IMR-90 (cell line): ENCODE data around the gene SEC16B. TPM values are rescaled to one million over a fixed set of nuclear protein-coding genes. Genes with fewer than 3 reads are reported as not detected.

Source experiments
- ATAC-seq: fragments of 200-7000 bp; cut with Tn5 transposase; 2 replicates; pipeline ENCODE4 v1.9.1; 2020; ENCODE audit warnings: low read depth, mild to moderate bottlenecking, moderate library complexity
- BruUV-seq: library from RNA; stranded (reverse); fragments of 400-500 nt; replicated peaks from 2 replicates; lab custom pipeline; 2021; lab: Mats Ljungman, UMichigan
- CTCF ChIA-PET: fragments of 300-600 bp; formaldehyde crosslinking; extraction: SDS; loops from one replicate; lab custom pipeline; 2021; ENCODE audit warnings: antibody characterized with exemption; lab: Yijun Ruan, JAX
- POLR2A ChIA-PET: fragments of 300-600 bp; sonication (Branson Sonifier 250); formaldehyde crosslinking; loops from one replicate; lab custom pipeline; 2022; ENCODE audit warnings: antibody characterized with exemption; ENCODE audit not compliant: unreplicated experiment; lab: Charles Lee
- DNase-seq: peaks from one replicate; pipeline ENCODE4 v3.0.0; 2013
- H2AFZ ChIP-seq: replicated peaks from 2 replicates; pipeline ENCODE3; 2013; ENCODE audit warnings: low read length, mild to moderate bottlenecking; ENCODE audit not compliant: poor library complexity
- H2AK5ac ChIP-seq: 2 replicates; pipeline ENCODE4 v1.6.1; 2013; ENCODE audit warnings: low read depth, low read length, inconsistent platforms
- H2AK9ac ChIP-seq: replicated peaks from 2 replicates; pipeline ENCODE3; 2013; ENCODE audit warnings: mild to moderate bottlenecking, low read depth, low read length, moderate library complexity; ENCODE audit not compliant: poor library complexity
- H2BK120ac ChIP-seq: 2 replicates; pipeline ENCODE4 v1.6.1; 2013; ENCODE audit warnings: low read depth, low read length, inconsistent platforms
- H2BK15ac ChIP-seq: 3 replicates; pipeline ENCODE4 v1.6.1; 2013; ENCODE audit warnings: low read depth, low read length, inconsistent platforms
- H2BK20ac ChIP-seq: 2 replicates; pipeline ENCODE4 v1.6.1; 2013; ENCODE audit warnings: low read depth, mild to moderate bottlenecking, inconsistent platforms, low read length, moderate library complexity
- H2BK5ac ChIP-seq: 2 replicates; pipeline ENCODE4 v1.6.1; 2013; ENCODE audit warnings: mild to moderate bottlenecking, low read depth, low read length, inconsistent platforms; ENCODE audit not compliant: poor library complexity, severe bottlenecking
- H3K14ac ChIP-seq: replicated peaks from 2 replicates; pipeline ENCODE4 v1.6.1; 2013; ENCODE audit warnings: low read depth, low read length, inconsistent platforms
- H3K18ac ChIP-seq: 2 replicates; pipeline ENCODE4 v1.6.1; 2013; ENCODE audit warnings: low read depth, low read length, control low read depth
- H3K23ac ChIP-seq: 2 replicates; pipeline ENCODE4 v1.6.1; 2013; ENCODE audit warnings: low read depth, low read length, inconsistent platforms
- H3K27ac ChIP-seq: 2 replicates; pipeline ENCODE4 v1.5.1; 2013; ENCODE audit warnings: mild to moderate bottlenecking, control low read depth, low read length; ENCODE audit not compliant: insufficient read depth
- H3K27me3 ChIP-seq: 2 replicates; pipeline ENCODE4 v1.6.1; 2013; ENCODE audit warnings: low read length; ENCODE audit not compliant: control insufficient read depth, insufficient read depth
- H3K36me3 ChIP-seq: 2 replicates; pipeline ENCODE4 v1.6.1; 2013; ENCODE audit warnings: low read length, mixed read lengths; ENCODE audit not compliant: control insufficient read depth, insufficient read depth
- H3K4ac ChIP-seq: 2 replicates; pipeline ENCODE4 v1.6.1; 2013; ENCODE audit warnings: low read depth, low read length, inconsistent platforms
- H3K4me1 ChIP-seq: 2 replicates; pipeline ENCODE4 v1.6.1; 2013; ENCODE audit warnings: low read length, mixed read lengths; ENCODE audit not compliant: control insufficient read depth, insufficient read depth
- H3K4me2 ChIP-seq: 2 replicates; pipeline ENCODE4 v1.6.1; 2013; ENCODE audit warnings: low read depth, mild to moderate bottlenecking, control low read depth, low read length, moderate library complexity
- H3K4me3 ChIP-seq: 2 replicates; pipeline ENCODE4 v1.5.1; 2013; ENCODE audit warnings: low read depth, mild to moderate bottlenecking, control low read depth, low read length, moderate library complexity; ENCODE audit not compliant: insufficient read depth
- H3K56ac ChIP-seq: 2 replicates; pipeline ENCODE4 v1.6.1; 2013; ENCODE audit warnings: low read length, inconsistent platforms; ENCODE audit not compliant: insufficient read depth; ENCODE audit errors: extremely low read depth
- H3K79me1 ChIP-seq, 2 experiments: 2 replicates each; pipeline ENCODE4 v1.6.1; 2013; ENCODE audit warnings: low read length in 2 of 2, inconsistent platforms in 1 of 2, low read depth in 1 of 2
- H3K9ac ChIP-seq: 2 replicates; pipeline ENCODE4 v1.6.1; 2013; ENCODE audit warnings: low read depth, low read length, control low read depth
- H3K9me1 ChIP-seq: 2 replicates; pipeline ENCODE4 v1.6.1; 2013; ENCODE audit warnings: low read length, inconsistent platforms; ENCODE audit not compliant: insufficient read depth
- H3K9me3 ChIP-seq: 2 replicates; pipeline ENCODE4 v1.6.1; 2013; ENCODE audit warnings: low read length; ENCODE audit not compliant: control insufficient read depth, insufficient read depth
- H4K20me1 ChIP-seq: 2 replicates; pipeline ENCODE4 v1.6.1; 2013; ENCODE audit warnings: low read length, inconsistent platforms; ENCODE audit not compliant: insufficient read depth
- H4K5ac ChIP-seq: 2 replicates; pipeline ENCODE4 v1.6.1; 2013; ENCODE audit warnings: mild to moderate bottlenecking, low read depth, low read length, control low read depth
- H4K8ac ChIP-seq, 2 experiments: 2 replicates each; pipeline ENCODE4 v1.6.1; 2013; ENCODE audit warnings: low read depth in 2 of 2, low read length in 2 of 2, control low read depth in 1 of 2, inconsistent platforms in 1 of 2
- H4K91ac ChIP-seq: 2 replicates; pipeline ENCODE4 v1.6.1; 2013; ENCODE audit warnings: low read depth, low read length, inconsistent platforms; ENCODE audit not compliant: insufficient read depth
- BHLHE40 ChIP-seq: fragments of 150-350 bp; IDR thresholded peaks from 2 replicates; pipeline ENCODE4 v1.6.1; 2016; ENCODE audit warnings: mild to moderate bottlenecking, low read depth, low read length
- CEBPB ChIP-seq: IDR thresholded peaks from 2 replicates; pipeline ENCODE4 v1.6.1; 2012; ENCODE audit warnings: low read depth, low read length, improper control_type of control experiment
- CHD1 ChIP-seq: IDR thresholded peaks from 2 replicates; pipeline ENCODE4 v1.6.1; 2012; ENCODE audit warnings: low read depth, low read length, improper control_type of control experiment
- ELK1 ChIP-seq: fragments of 150-350 bp; IDR thresholded peaks from 2 replicates; pipeline ENCODE4 v1.6.1; 2016; ENCODE audit warnings: low read depth, mild to moderate bottlenecking, low read length, moderate library complexity, borderline replicate concordance
- FOS ChIP-seq: fragments of 150-350 bp; IDR thresholded peaks from 2 replicates; pipeline ENCODE4 v1.6.1; 2016; ENCODE audit warnings: low read depth, low read length
- MAFK ChIP-seq: IDR thresholded peaks from 2 replicates; pipeline ENCODE4 v1.6.1; 2012; ENCODE audit warnings: low read depth, low read length, improper control_type of control experiment
- MAZ ChIP-seq: IDR thresholded peaks from 2 replicates; pipeline ENCODE4 v1.6.1; 2012; ENCODE audit warnings: low read depth, mild to moderate bottlenecking, low read length, improper control_type of control experiment, moderate library complexity, borderline replicate concordance
- MXI1 ChIP-seq: IDR thresholded peaks from 2 replicates; pipeline ENCODE4 v1.6.1; 2012; ENCODE audit warnings: low read depth, mild to moderate bottlenecking, low read length, moderate library complexity, borderline replicate concordance
- NFE2L2 ChIP-seq: fragments of 150-350 bp; IDR thresholded peaks from 2 replicates; pipeline ENCODE4 v1.6.1; 2016; ENCODE audit warnings: low read depth, mild to moderate bottlenecking, low read length
- POLR2A ChIP-seq: IDR thresholded peaks from 2 replicates; pipeline ENCODE4 v1.6.1; 2012; ENCODE audit warnings: mild to moderate bottlenecking, low read depth, low read length
- RAD21 ChIP-seq: IDR thresholded peaks from 2 replicates; pipeline ENCODE4 v1.6.1; 2012; ENCODE audit warnings: low read length, improper control_type of control experiment
- RCOR1 ChIP-seq: IDR thresholded peaks from 2 replicates; pipeline ENCODE4 v1.6.1; 2012; ENCODE audit warnings: mild to moderate bottlenecking, low read length, improper control_type of control experiment; ENCODE audit not compliant: insufficient replicate concordance
- RFX5 ChIP-seq: IDR thresholded peaks from 2 replicates; pipeline ENCODE4 v1.8.0; 2012; ENCODE audit warnings: low read depth, mild to moderate bottlenecking, low read length, moderate library complexity
- SMC3 ChIP-seq: fragments of 150-350 bp; IDR thresholded peaks from 2 replicates; pipeline ENCODE4 v1.6.1; 2016; ENCODE audit warnings: low read depth, mild to moderate bottlenecking, antibody characterized with exemption, low read length, moderate library complexity
- USF2 ChIP-seq: fragments of 150-350 bp; IDR thresholded peaks from 2 replicates; pipeline ENCODE4 v1.6.1; 2017; ENCODE audit warnings: mild to moderate bottlenecking, antibody characterized with exemption, low read length, low read depth
- WGBS, 2 experiments: methylation state at CpG; one replicate each; pipeline versions ENCODE4 v1.1.5 to v1.1.7; 2013; ENCODE audit warnings: missing lambda C conversion rate in 2 of 2; ENCODE audit not compliant: insufficient read length in 1 of 2; ENCODE audit errors: extremely low coverage in 2 of 2; 5-methylcytosine and 5-hydroxymethylcytosine counted together
- dilution Hi-C: fragments of 300-500 bp; cut with HindIII; formaldehyde crosslinking; loops from one replicate; pipeline ENCODE4 v1.14.3; 2018; ENCODE audit warnings: low sequenced_read_pairs; ENCODE audit not compliant: unreplicated experiment
- in situ Hi-C: fragments of 300-500 bp; cut with MboI; formaldehyde crosslinking; loops from 3 replicates; pipeline ENCODE4 v1.14.3; 2019; ENCODE audit warnings: low sequenced_read_pairs, inconsistent platforms, mixed read lengths
- intact Hi-C: fragments of 100-400 bp; cut with micrococcal nuclease; formaldehyde crosslinking; loops from 2 replicates; pipeline ENCODE4 v1.10.0; 2022
- polyA plus RNA-seq, 3 experiments: library from polyadenylated mRNA; depleted of rRNA; stranded (reverse); fragments of >200 nt; gene quantifications; 2 replicates each; pipeline ENCODE4 v1.2.3, GENCODE V29; 2012; ENCODE audit warnings: low replicate concordance in 1 of 3
- total RNA-seq: library from RNA; depleted of rRNA; stranded (reverse); fragments of >200 nt; gene quantifications from 2 replicates; pipeline ENCODE4 v1.2.3, GENCODE V29; 2012
- TF ChIP-seq, protein P1 (sequence below): conservative IDR thresholded peaks from 2 replicates; pipeline ENCODE4 v1.5.1; 2012; ENCODE audit warnings: mild to moderate bottlenecking, low read depth, low read length, improper control_type of control experiment

Gene SEC16B
- total and polyA plus RNA-seq, 2 of the 4 experiments (the other 2 are of a cell fraction): 4.3 TPM

GRCh38 chr1:177907000-177907399 is 62.9 kb downstream of the SEC16B start:
- Histone ChIP-seq H3K79me1 (no peaks in the 10 kb centered on the region), H2BK15ac (no peak overlapping the region), H3K23ac (no peak overlapping the region), H3K36me3 (no peaks in the 10 kb centered on the region), H3K27me3 (peaks cover 16% of the 10 kb centered on the region), H2BK120ac (no peak overlapping the region), H2AK9ac (no peak overlapping the region), H3K56ac (no peak overlapping the region), H4K8ac (no peak overlapping the region), H2BK20ac (no peak overlapping the region), H3K9me1 (no peaks in the 10 kb centered on the region), H3K4me2 (no peak overlapping the region), H3K4me1 (no peaks in the 10 kb centered on the region), H3K9me3 (no peaks in the 10 kb centered on the region; the same call in 1 of the 2 replicates), H3K18ac (no peak overlapping the region), H3K4ac (no peak overlapping the region), H4K20me1 (no peaks in the 10 kb centered on the region), H3K4me3 (no peak overlapping the region), H2AFZ (no peak overlapping the region), H3K9ac (no peak overlapping the region), H2AK5ac (no peak overlapping the region), H3K27ac (no peak overlapping the region), H4K5ac (no peak overlapping the region), H3K14ac (no peak overlapping the region), H2BK5ac (no peak overlapping the region), H4K91ac (no peak overlapping the region)
- intact Hi-C loops (no loop called here), in situ Hi-C loops (no loop called here), dilution Hi-C loops (no loop called here)
- BruUV-seq: no TSS peak
- no peak for ATAC-seq
- POLR2A ChIA-PET: no interaction called here
- no peak for DNase-seq
- no CpG with 5 or more reads among the region's 5 CpGs for WGBS, 2 experiments
- no peak for TF ChIP-seq RFX5
- no peak for TF ChIP-seq RAD21
- no peak for TF ChIP-seq MAFK
- TF ChIP-seq SMC3: no peak
- TF ChIP-seq POLR2A: no peak
- TF ChIP-seq USF2: no peak
- no peak for TF ChIP-seq MXI1
- no peak for TF ChIP-seq BHLHE40
- TF ChIP-seq MAZ: no peak
- no peak for TF ChIP-seq CEBPB
- no peak for TF ChIP-seq NFE2L2
- TF ChIP-seq RCOR1: no peak
- no peak for TF ChIP-seq CHD1
- TF ChIP-seq, protein P1, sequence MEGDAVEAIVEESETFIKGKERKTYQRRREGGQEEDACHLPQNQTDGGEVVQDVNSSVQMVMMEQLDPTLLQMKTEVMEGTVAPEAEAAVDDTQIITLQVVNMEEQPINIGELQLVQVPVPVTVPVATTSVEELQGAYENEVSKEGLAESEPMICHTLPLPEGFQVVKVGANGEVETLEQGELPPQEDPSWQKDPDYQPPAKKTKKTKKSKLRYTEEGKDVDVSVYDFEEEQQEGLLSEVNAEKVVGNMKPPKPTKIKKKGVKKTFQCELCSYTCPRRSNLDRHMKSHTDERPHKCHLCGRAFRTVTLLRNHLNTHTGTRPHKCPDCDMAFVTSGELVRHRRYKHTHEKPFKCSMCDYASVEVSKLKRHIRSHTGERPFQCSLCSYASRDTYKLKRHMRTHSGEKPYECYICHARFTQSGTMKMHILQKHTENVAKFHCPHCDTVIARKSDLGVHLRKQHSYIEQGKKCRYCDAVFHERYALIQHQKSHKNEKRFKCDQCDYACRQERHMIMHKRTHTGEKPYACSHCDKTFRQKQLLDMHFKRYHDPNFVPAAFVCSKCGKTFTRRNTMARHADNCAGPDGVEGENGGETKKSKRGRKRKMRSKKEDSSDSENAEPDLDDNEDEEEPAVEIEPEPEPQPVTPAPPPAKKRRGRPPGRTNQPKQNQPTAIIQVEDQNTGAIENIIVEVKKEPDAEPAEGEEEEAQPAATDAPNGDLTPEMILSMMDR: no peak
- no peak for TF ChIP-seq FOS
- no peak for TF ChIP-seq ELK1
- CTCF ChIA-PET: no interaction called here
